ENCODE measurements around the gene LSM4.

LSM4 gene

DNA sequence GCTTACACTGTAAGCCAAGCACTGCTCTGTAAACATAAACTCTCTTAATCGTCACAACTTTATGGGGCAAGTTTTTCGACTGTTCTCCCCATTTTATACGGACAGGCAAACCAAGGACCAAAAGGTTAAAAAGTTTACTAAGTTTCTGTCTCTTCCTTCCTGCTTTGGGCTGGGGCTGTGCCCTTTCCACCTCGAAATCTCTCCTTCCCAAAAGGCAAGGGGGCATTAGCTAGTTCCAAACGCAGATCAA lies 43.7 kb downstream of the LSM4 start:
- in situ Hi-C loops (cut with MboI; ENCODE audit: low sequenced_read_pairs): no loop called here

DNA sequence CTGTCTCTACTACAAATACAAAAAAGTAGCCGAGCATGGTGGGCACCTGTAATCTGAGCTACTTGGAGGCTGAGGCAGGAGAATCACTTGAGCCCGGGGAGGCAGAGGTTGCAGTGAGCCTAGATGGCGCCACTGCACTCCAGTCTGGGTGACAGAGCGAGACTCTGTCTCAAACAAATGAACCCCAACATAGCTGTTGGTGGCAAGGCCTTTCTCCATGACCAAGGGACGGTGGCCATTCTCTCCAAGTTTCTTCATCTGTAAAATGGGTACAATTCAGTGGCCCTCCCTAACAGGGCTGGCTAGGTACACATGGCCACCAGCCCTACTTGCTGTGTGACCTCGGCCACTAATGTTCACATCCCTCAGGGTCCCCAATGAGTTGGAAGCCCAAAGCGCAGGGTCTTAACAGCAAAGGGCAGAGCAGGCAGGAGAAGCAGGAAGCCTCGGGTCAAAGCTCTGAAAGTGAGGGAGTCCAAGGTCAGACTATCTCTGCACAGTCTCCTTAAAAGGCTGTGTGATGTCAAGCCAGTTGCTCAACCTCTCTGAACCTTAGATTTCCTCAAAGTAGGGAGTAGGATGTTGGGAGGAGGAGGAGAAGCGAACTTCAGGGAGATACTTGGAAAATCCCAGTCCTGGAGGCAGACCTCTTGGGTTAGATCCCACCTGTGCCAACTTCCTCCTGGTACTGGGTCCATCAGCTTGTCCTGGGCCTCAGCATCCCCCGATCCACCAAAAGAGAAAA lies 44.2 kb downstream of the LSM4 start:
- in situ Hi-C loops (cut with MboI; ENCODE audit: low sequenced_read_pairs): no loop called here

GRCh38 chr19:18274781-18275356 lies 48.0 kb downstream of the LSM4 start:
- in situ Hi-C loops (cut with MboI; ENCODE audit: low sequenced_read_pairs): no loop called here

GRCh38 chr19:18274219-18274780 lies 48.6 kb downstream of the LSM4 start, which contains the start of gene IQCN:
TSS of gene IQCN (minus strand) at chr19:18274452. CDS start at chr19:18269478, 4,974 bp downstream.
- in situ Hi-C loops (cut with MboI; ENCODE audit: low sequenced_read_pairs): no loop called here

- in situ Hi-C loops (cut with MboI; ENCODE audit: low sequenced_read_pairs): no loop called here
Measured at GRCh38 chr19:18273561-18274218, 49.2 kb downstream of the LSM4 start.

DNA sequence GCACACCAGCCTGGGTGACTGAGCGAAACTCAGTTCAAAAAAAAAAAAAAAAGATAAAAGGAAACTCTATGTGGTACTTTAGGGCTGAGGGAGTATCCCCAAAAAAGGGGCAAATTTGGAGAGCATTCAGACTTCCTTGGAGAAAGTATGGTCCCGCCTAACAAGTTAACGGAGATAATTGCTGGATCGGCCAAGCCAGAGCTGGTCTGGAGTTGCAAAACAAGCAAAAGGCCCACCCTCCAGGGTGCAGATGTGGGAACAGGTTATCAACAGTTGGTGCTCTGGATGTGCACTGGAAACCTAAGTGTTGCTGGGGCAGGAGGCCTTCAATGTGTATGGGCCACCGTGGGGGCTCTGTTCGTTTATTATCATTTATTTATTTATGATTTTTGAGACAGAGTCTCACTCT lies 51.4 kb downstream of the LSM4 start:
- in situ Hi-C loops (cut with MboI; ENCODE audit: low sequenced_read_pairs): no loop called here

DNA sequence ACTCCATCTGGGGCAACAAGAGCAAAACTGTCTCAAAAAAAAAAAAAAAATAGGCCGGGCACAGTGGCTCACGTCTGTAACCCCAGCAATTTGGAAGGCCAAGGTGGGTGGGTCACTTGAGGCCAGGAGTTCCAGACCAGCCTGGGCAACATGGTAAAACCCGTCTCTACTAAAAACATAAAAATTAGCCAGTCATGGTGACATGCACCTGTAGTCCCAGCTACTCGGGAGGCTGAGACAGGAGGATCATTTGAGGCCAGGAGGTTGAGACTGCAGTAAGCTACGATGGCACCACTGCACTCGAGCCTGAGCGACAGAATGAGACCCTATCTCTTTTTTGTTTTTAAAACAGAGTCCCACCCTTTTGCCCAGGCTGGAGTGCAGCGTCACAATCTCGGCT lies 52.5 kb downstream of the LSM4 start:
- in situ Hi-C loops (cut with MboI; ENCODE audit: low sequenced_read_pairs): no loop called here

- in situ Hi-C loops (cut with MboI; ENCODE audit: low sequenced_read_pairs): no loop called here
Measured at GRCh38 chr19:18269070-18269723, 53.7 kb downstream of the LSM4 start.

GRCh38 chr19:18266771-18267686 lies 55.8 kb downstream of the LSM4 start:
- in situ Hi-C loops (cut with MboI; ENCODE audit: low sequenced_read_pairs): no loop called here

DNA sequence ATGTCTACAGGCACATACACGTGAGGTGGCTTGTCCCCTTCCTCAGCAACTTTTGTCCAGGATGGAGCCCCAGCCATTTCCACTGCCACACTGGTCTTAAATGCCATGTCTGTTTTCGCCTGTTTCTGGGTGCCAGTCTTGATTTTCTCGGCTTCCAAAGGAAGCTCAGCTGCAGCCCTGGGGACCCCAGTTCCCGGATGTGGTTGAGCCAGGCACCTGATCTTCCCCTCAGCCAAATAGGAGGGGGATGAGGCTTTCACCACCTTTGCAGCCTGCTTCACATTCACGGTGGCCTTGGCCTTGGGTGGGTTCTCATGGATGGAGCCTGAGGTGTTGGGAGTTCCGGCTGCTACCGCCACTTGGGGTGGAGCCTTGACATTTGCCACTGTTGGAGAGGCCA lies 57.3 kb downstream of the LSM4 start:
- in situ Hi-C loops (cut with MboI; ENCODE audit: low sequenced_read_pairs): no loop called here

DNA sequence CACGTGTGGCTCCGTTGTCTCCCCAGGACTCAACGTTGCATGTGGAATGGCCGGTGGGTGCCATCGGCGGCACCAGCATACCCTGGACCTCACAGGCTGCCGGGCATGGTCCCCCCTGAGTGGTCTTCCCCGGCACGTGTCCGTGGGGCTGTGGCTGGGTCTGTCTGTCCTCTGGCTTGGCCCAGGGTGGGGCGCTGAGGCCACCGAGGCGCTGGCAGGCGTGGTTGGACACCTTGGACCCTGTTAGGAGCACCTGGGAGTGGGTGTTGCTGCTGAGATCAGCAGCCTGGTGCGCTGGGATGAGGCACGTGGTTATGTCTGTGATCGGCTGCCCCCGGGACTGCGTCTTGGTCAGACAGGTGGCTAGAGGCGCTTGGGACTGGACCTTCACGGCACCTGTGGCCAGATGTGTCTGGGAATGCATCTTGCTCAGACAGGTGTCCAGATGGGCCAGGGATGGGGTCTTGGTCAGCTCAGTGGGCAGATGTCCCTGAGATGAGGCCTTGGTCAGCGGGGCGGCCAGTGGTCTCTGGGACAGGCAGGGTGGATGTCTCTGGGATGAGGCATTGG lies 57.8 kb downstream of the LSM4 start:
- in situ Hi-C loops (cut with MboI; ENCODE audit: low sequenced_read_pairs): no loop called here

DNA sequence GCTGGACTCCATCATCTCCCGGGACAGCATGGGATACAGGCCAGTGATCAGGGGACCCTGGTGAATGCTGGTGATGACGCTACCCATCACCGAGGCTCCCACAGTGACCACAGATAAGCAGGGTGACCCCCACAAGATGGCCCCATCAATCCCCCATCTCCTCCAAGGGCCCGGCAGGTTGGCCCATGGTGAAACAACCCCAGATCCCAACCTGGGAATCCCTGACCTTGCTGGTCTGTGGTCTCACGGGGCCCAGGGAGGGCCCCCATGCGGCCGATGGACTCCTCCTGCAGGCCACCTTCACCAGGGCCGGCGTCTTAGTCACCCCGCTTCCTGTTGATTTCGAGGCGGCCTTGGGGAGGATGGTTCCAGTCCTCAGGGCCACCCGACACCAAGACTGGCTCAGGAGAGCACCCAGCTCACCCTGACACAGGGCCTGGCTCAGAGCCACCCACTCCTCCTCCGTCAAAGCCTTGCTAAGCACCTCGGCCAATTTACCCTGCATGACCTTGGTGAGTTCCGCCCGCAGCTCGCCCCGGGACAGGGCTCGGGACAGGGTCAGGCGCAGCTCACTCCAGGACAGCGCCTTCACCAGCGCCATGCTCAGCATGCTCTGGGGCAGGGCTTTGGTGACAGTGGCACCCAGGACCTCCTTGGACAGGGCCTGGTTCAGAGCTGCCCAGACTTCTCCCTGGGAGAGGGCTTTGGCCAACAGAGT lies 58.6 kb downstream of the LSM4 start:
- in situ Hi-C loops (cut with MboI; ENCODE audit: low sequenced_read_pairs): no loop called here

DNA sequence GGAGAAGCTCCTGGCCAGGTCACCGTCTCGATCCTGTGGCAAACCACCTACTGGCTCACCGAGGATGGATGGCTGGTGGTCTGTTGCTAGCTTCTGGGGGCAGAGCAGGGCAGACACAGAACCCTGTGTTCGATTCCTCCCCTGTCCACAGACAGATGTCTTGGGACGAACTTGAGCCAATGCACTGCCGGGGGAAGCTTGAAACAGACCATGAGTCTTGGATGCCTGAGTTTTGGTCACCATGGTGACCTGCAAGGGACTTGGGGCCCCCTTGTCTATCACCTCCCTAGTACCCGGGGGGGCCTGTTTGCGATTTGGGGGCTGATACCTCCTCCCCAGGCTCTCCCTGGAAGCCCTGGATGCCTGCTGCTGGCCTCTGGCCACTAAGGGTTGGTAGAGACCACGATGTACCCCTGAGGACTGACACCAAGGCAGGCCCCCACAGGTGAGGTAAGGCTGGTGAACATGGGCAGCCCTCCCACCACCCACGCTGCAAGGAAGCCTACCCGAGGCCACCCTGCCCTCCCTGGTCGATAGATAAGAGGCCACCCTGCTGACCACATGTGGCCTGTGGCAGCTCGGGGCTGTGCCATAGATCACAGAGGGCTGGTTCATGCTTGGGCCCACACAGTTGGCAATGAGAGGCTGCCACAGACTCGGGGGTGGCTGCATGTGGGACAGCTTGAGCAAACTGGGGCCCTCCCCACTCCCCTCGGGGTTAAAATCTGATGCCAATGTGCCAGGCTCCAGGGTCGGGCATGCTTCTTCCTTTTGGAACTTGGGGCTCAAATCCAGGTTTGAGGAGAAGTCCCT lies 59.3 kb downstream of the LSM4 start:
- in situ Hi-C loops (cut with MboI; ENCODE audit: low sequenced_read_pairs): no loop called here

DNA sequence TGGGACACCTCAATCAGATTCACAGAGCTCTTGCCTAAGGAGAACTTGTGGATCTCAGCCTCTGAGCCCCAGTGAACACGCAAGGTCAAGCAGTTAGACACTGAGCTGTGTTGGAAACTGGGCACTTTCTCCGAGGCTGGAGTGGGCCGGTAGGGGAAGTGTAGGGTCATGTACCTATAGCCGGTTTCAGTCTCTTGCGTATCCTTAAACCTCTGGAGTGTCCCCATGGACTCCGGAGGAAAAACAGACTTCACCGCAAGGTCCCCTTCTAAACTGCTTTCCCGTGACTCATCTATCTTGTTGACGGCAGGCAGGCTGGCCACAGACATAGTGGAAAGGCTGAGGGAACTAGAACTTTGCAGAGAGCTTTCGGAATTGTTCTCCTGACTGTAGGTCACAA lies 60.0 kb downstream of the LSM4 start:
- in situ Hi-C loops (cut with MboI; ENCODE audit: low sequenced_read_pairs): no loop called here

DNA sequence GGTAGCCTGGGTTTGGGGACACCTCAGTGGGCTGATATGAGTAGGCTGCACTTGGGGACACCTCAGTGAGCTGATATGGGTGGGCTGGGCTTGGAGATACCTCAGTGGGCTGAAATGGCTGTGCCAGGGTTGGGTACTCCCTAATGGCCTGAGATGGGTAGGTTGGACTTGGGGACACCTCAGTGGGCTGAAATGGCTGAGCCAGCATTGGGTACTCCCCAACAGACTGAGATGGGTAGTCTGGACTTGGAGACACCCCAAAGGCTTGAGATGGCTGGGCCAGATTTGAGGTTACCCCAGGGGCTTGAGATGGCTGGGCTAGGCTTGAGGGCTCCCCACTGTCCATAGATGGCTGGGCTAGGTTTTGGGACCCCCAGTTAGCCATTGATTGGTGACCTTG lies 60.7 kb downstream of the LSM4 start:
- in situ Hi-C loops (cut with MboI; ENCODE audit: low sequenced_read_pairs): no loop called here

DNA sequence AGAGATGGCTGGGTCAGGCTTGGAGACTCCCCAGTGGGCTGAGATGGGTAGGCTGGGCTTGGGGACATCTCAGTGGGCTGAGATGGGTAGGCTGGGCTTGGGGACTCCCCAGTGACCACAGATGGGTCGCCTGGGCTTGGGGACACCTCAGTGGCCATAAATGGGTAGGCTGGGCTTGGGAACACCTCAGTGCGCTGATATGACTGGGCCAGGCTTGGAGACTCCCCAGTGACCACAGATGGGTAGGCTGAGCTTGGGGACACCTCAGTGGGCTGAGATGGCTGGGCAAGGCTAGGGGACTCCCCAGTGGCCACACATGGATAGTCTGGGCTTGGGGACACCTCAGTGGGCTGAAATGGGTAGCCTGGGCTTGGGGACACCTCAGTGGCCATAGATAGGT lies 61.4 kb downstream of the LSM4 start:
- in situ Hi-C loops (cut with MboI; ENCODE audit: low sequenced_read_pairs): no loop called here

DNA sequence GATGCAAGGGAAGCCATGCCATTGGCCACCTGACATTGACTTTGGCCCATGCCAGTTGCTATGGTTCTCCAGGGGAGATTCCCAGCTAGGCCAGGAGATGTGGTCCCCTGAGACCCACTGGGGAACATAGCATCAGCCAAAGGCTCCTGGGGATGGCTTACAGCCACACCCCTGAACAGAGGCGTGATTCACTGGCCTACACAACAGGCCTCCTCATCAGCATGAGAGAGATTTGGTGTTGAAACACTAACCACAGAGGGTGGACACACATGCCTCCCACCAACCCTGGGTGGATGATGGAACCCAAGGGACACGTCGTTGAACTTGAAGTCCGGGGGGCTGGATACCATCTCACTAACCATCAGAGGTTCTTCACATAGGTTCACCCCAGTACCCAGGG lies 63.0 kb downstream of the LSM4 start:
- in situ Hi-C loops (cut with MboI; ENCODE audit: low sequenced_read_pairs): no loop called here

DNA sequence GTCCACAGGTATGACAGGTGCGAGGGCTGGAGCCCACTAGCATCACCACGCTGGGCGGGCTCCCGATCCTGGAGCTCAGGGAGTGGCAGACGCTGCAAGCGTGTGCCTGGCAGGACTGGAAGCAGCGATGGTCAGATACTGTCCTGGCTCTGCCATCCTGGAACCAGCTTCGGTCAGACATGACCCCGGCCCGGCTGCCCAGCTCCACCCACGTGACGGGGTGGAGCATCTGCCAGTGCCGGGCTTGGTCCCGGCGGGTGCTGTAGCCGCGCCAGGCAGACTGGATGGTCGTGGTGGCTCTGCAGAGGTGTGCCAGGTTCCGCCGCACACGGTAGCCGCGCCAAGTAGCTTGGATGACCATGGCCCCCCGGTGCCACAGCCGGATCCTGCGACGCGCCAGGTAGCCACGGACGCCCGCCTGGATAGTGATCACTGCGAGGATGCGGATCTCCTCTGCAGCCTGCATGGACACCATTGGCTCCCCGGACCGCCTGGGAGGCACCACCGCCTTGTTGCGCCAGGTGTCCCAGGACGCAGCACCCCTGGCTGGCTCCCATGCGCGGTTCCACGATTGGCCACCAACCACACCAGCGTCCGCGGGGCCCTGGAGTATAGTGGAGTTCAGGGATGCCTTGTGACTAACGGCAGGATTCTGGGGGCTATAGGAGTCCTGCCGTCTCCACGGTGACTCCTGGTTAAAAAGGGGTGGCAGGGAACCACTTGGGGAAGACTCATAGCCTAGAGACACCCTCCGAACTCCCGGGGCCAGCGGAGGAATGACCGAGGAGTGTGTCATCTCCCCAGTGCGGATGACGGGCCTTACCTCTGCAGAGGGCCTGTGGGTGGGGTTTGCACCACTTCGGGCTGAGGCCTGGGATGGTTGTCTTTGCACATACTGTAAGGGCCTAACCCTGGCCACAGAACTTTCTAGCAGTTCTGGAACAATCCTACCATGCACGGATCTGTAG lies 65.1 kb downstream of the LSM4 start:
- in situ Hi-C loops (cut with MboI; ENCODE audit: low sequenced_read_pairs): no loop called here
